ENCODE measurements around the gene ADGRG3.

Gene ADGRG3

GRCh38 chr16:57648581-57649442 is 19.3 kb upstream of the ADGRG3 start:
- ATAC-seq (ENCODE audit: low read depth): peak; percentile 13; the same call in 2 of the 3 replicates
- no peaks in the 10 kb centered on the region for H3K27me3 ChIP-seq (ENCODE audit: insufficient read depth, poor library complexity, severe bottlenecking)
- H3K9me3 ChIP-seq (ENCODE audit: severe bottlenecking): no peaks in the 10 kb centered on the region
- no peak overlapping the region for H3K4me3 ChIP-seq (ENCODE audit: severe bottlenecking)
- H3K4me1 ChIP-seq (ENCODE audit: insufficient read depth, poor library complexity, severe bottlenecking): peaks cover 28% of the 10 kb centered on the region
- no peak overlapping the region for H3K27ac ChIP-seq (ENCODE audit: poor library complexity, severe bottlenecking)
- peak; percentile 98 for TF ChIP-seq CTCF (IDR thresholded peaks at IDR 0.05; ENCODE audit: poor library complexity, severe bottlenecking)
- no peak for DNase-seq (ENCODE audit: low spot score)
- peaks cover 70% of the 10 kb centered on the region for H3K36me3 ChIP-seq (ENCODE audit: low read depth)

- H3K27me3 ChIP-seq (ENCODE audit: insufficient read depth, poor library complexity, severe bottlenecking): no peaks in the 10 kb centered on the region
- no peak for TF ChIP-seq CTCF (IDR thresholded peaks at IDR 0.05; ENCODE audit: poor library complexity, severe bottlenecking)
Measured at GRCh38 chr16:57649443-57649751, 18.7 kb upstream of the ADGRG3 start.

GRCh38 chr16:57649846-57650245 is 18.3 kb upstream of the ADGRG3 start:
- peaks cover 31% of the 10 kb centered on the region for H3K4me1 ChIP-seq (ENCODE audit: insufficient read depth, poor library complexity, severe bottlenecking)
- ATAC-seq (ENCODE audit: low read depth) (no peak), DNase-seq (ENCODE audit: low spot score) (no peak)
- TF ChIP-seq CTCF (IDR thresholded peaks at IDR 0.05; ENCODE audit: poor library complexity, severe bottlenecking): no peak
- peaks cover 74% of the 10 kb centered on the region for H3K36me3 ChIP-seq (ENCODE audit: low read depth)
- H3K9me3 ChIP-seq (ENCODE audit: severe bottlenecking): no peaks in the 10 kb centered on the region
- H3K27me3 ChIP-seq (ENCODE audit: insufficient read depth, poor library complexity, severe bottlenecking): no peaks in the 10 kb centered on the region
- no peak overlapping the region for H3K27ac ChIP-seq (ENCODE audit: poor library complexity, severe bottlenecking)
- no peak overlapping the region for H3K4me3 ChIP-seq (ENCODE audit: severe bottlenecking)

More at GRCh38 chr16:57649443-57649751, 18.7 kb upstream of the ADGRG3 start:
- ATAC-seq (ENCODE audit: low read depth) (no peak), DNase-seq (ENCODE audit: low spot score) (no peak)
- H3K27ac ChIP-seq (ENCODE audit: poor library complexity, severe bottlenecking): no peak overlapping the region
- peaks cover 69% of the 10 kb centered on the region for H3K36me3 ChIP-seq (ENCODE audit: low read depth)
- H3K4me3 ChIP-seq (ENCODE audit: severe bottlenecking): no peak overlapping the region
- H3K4me1 ChIP-seq (ENCODE audit: insufficient read depth, poor library complexity, severe bottlenecking): peaks cover 31% of the 10 kb centered on the region
- H3K9me3 ChIP-seq (ENCODE audit: severe bottlenecking): no peaks in the 10 kb centered on the region

- H3K4me1 ChIP-seq (ENCODE audit: insufficient read depth, poor library complexity, severe bottlenecking): peaks cover 16% of the 10 kb centered on the region
- peaks cover 84% of the 10 kb centered on the region for H3K36me3 ChIP-seq (ENCODE audit: low read depth)
- no peaks in the 10 kb centered on the region for H3K9me3 ChIP-seq (ENCODE audit: severe bottlenecking)
- H3K27ac ChIP-seq (ENCODE audit: poor library complexity, severe bottlenecking): no peak overlapping the region
- no peaks in the 10 kb centered on the region for H3K27me3 ChIP-seq (ENCODE audit: insufficient read depth, poor library complexity, severe bottlenecking)
- DNase-seq (ENCODE audit: low spot score): no peak
- H3K4me3 ChIP-seq (ENCODE audit: severe bottlenecking): no peak overlapping the region
- ATAC-seq (ENCODE audit: low read depth): no peak
- TF ChIP-seq CTCF (IDR thresholded peaks at IDR 0.05; ENCODE audit: poor library complexity, severe bottlenecking): no peak
Measured at GRCh38 chr16:57651344-57652333, 16.5 kb upstream of the ADGRG3 start.
